GM12875 (cell line): ENCODE data around the gene SEMA4D.

Experiments
- H3K4me3 ChIP-seq: one replicate; pipeline ENCODE4 v1.5.1; 2011; ENCODE audit warnings: low read depth, low read length, control low read depth
- TF ChIP-seq, protein P1 (sequence below): IDR thresholded peaks from 2 replicates; pipeline ENCODE4 v1.5.1; 2011; ENCODE audit warnings: low read depth, mild to moderate bottlenecking, control low read depth, inconsistent platforms, low read length, moderate library complexity, borderline replicate concordance; ENCODE audit not compliant: insufficient read depth

The SEMA4D gene

DNA sequence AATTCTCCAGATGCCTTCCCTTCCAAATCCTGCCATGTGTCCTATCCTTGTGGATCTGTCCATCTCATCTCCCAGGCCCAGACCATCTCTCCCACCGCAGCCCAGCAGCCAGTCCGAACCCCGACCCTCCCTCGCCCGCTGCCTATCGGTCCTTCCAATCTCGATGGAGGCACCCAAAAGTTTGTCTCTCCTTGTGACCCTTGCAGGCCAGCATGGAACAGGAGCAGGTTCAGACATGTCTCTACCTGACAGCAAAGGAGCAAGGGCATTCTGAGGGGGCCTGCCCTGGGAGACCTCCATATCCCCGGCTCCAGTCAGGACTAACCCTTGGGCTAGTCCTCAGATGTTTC is 51.0 kb downstream of the SEMA4D start:
- no peak overlapping the region for H3K4me3 ChIP-seq
- TF ChIP-seq, protein P1, sequence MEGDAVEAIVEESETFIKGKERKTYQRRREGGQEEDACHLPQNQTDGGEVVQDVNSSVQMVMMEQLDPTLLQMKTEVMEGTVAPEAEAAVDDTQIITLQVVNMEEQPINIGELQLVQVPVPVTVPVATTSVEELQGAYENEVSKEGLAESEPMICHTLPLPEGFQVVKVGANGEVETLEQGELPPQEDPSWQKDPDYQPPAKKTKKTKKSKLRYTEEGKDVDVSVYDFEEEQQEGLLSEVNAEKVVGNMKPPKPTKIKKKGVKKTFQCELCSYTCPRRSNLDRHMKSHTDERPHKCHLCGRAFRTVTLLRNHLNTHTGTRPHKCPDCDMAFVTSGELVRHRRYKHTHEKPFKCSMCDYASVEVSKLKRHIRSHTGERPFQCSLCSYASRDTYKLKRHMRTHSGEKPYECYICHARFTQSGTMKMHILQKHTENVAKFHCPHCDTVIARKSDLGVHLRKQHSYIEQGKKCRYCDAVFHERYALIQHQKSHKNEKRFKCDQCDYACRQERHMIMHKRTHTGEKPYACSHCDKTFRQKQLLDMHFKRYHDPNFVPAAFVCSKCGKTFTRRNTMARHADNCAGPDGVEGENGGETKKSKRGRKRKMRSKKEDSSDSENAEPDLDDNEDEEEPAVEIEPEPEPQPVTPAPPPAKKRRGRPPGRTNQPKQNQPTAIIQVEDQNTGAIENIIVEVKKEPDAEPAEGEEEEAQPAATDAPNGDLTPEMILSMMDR, result no peak

GRCh38 chr9:89446261-89446960 is 51.5 kb downstream of the SEMA4D start:
- no peak overlapping the region for H3K4me3 ChIP-seq
- TF ChIP-seq, protein P1, result no peak

- TF ChIP-seq, protein P1, result no peak
- no peak overlapping the region for H3K4me3 ChIP-seq
These were observed 52.1 kb downstream of the SEMA4D start for GRCh38 chr9:89445801-89446251.

DNA sequence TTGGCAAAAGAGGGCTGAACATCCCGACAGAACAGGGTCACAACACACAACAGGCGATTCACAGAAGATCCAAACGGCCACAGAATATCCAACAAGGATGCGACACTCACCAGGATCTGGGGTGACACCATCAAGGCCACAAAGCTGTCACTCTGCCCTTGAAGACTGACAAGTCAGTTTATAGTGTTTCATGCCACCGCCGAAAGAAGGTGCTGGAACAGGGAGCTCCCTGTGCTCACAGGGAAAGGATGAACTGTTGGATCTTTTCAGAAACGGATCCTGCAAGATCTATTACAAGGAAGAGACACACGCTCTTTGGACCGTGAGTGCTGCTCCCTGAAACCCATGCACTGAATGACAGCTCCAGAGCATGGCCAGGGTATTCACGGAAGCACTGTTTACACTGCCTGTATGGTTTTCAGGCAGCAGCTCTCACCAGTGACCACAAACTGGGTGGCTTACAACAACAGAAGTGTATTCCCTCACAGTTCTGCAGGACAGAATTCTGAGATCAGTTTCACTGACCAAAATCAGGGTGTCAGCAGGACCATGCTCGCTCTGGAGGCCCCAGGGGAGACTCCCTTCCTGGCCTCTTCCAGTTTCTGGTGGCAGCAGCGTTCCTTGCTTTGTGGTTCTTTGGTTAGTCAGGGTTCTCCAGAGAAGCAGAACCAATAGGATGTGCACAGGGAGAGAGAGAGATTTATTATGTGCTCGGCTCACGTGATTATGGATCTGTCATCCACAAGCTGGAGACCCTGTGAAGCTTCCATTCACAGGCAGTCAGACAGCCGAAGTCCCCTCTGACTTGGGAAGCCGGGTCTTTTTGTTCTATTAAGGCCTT is 52.8 kb downstream of the SEMA4D start:
- TF ChIP-seq, protein P1, result no peak
- H3K4me3 ChIP-seq, result no peak overlapping the region

DNA sequence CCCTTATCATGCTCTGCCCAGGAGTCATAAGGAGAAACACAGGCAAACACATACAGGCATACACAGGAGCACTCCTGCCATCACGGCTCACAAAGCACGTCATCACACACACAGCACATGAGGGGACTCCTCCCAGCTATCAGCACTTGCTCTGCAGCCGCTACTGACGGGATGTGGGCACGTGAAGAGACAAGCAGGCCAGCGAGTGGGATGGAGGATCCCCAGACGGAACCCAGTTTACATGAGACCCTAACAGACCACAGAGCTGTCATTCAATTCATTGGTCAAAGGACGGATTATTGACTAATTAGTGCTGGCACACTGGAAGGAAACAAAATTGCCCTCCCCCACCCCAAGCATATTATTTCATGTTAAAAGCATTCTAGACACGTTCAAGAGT is 53.6 kb downstream of the SEMA4D start:
- TF ChIP-seq, protein P1, result no peak
- H3K4me3 ChIP-seq, result no peak overlapping the region

DNA sequence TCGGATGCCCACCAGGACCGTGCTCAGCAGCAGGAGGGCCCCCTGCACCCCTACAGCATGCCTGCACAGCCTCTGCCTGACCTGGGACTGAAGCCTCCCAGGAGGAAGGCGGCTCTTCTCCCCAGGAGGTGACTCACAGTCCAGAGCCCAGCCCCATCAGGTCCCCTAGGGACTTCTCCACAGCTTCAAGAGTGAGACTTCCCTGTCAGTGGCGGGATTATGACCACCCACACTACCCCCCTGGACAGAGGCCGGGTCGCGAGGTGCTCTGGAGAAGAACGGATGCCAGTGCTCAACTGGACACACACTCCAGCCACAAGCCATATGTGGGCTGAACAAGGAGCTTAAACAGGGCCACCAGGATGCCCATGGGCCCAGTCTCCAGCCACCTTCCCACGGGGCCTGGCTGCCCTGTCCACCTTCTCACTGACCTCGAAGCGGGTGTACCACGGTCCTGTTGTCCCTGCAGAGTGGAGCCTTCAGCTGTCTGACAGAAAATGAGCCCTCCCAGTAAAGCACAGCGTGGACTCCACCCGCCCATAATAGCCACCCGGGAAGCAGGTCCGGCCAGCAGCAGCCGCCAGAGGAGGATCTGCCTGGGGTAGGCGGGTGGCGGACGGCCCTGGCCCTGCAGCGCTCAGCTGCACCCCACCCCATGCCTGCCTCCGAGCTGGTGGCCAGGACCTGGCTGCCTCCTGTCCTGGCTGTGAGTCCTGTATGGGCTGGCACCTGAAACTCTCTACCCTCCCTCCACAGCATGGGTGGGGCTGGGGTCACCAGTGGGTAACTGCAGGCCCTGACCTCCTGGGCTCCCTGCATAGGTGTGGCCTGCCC is 54.7 kb downstream of the SEMA4D start:
- H3K4me3 ChIP-seq, result peak overlapping the region; percentile 26
- TF ChIP-seq, protein P1, result no peak
